ENCODE measurements around the gene AK4. TPM values are rescaled to one million over a fixed set of nuclear protein-coding genes. Genes with fewer than 3 reads are reported as not detected.
A peak's percentile ranks its signal among the peaks of the same experiment; 100 is the strongest.
"Not testable (repeated sequence)": the region's sequence is repeated elsewhere in the genome, so short reads cannot be mapped to it uniquely, and the experiment has no call there.

AK4 gene
- total RNA-seq (under 1 TPM; 0.19 to 0.91 TPM), polyA plus RNA-seq (not detected), total RNA-seq (0 to 7.5 (median 0.37) reads per million in 6 experiments)

GRCh38 chr1:65148178-65148547 lies at the start of gene AK4:
Gene AK4, plus strand, starts transcription at chr1:65148203. Its CDS starts 205 bp downstream, at chr1:65148408.
- H3K9me3 Mint-ChIP-seq, DNase-seq, POLR2A ChIA-PET, H3K36me3 Mint-ChIP-seq: not testable (repeated sequence)
- ATAC-seq = peak; percentile 50 to 61
- H3K27me3 Mint-ChIP-seq = peaks cover 20 to 48% (median 36%) of the 10 kb centered on the region in 5 donors
- H3K4me3 Mint-ChIP-seq = peak within 1 kb of the TSS; percentile 79 to 90 (median 86)
- peaks cover 6 to 19% (median 12%) of the 10 kb centered on the region in 4 donors for H3K4me1 Mint-ChIP-seq
- H3K27ac Mint-ChIP-seq = peak within 1 kb of the TSS in 1 of 10 donors; percentile 38

DNA sequence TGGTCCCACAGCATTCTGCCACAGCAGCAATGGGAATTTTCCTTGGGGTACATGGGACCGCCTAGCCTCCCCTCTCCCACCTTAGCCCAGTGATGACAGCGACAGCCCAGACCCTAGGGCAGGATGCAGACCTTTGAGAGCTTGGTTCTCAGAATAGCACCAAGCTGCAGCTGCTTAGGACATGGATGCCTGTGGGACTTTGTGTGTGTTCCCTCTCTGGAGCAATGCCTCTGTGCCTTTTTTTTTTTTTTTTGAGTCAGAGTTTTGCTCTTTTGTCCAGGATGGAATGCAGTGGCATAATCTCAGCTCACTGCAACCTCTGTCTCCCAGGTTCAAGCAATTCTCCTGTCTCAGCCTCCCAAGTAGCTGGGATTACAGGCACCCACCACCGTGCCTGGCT lies 44.2 kb upstream of the AK4 start:
- POLR2A ChIA-PET = interaction anchor here (0.7 kb wide), 1 partner anchor 720 kb away, joined by 3 read pairs; no protein-coding TSS in a partner anchor
- no peak overlapping the region for H3K4me3 Mint-ChIP-seq
- ATAC-seq = no peak

DNA sequence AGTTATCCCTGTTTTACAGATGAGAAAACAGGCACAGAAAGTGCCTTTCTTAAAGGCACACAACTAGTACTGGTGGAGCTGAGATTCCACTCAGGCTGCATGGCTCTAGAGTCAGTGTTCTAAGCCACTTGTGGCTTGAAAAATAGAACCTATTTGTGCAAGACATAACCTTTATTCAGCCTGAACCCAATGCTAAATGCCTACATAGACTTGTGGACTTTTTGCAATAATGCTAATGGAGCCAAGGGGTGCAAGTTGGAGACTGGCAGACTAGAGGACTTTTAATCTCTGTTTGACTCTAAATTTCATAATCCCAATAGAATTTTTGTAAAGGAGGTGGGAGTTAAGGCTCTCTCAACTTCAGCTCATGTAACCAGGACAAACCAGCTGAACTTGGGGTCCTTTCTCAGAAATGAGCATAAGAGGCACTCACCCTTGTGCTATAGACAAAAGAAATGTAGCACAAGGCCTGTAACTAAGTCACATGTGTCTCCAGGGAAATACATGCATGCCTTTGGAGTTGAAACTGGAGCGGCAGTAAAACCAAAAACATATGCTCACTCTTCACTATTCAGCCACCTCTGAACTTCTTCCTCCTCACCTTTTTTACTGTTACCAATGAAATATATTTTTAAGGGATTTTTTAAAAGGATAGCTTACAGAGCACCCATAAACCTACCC lies 43.0 kb upstream of the AK4 start:
- no peak for DNase-seq
- peaks cover 0 to 26% (median 6%) of the 10 kb centered on the region in 9 donors for H3K9me3 Mint-ChIP-seq
- H3K27me3 Mint-ChIP-seq = peaks cover 4 to 17% (median 13%) of the 10 kb centered on the region in 5 donors
- H3K27ac Mint-ChIP-seq = no peak overlapping the region
- H3K4me3 Mint-ChIP-seq = no peak overlapping the region
- POLR2A ChIA-PET = interaction anchor here (0.5 kb wide), 1 partner anchor 1809 kb away, joined by 3 read pairs; no protein-coding TSS in a partner anchor
- no peaks in the 10 kb centered on the region for H3K4me1 Mint-ChIP-seq
- ATAC-seq = no peak
- H3K36me3 Mint-ChIP-seq = peaks cover 0 to 9% (median 2%) of the 10 kb centered on the region in 3 donors

More for the DNA sequence above, 44.2 kb upstream of the AK4 start:
- no peak for DNase-seq
- Mint-ChIP-seq H3K9me3 (peaks cover 0 to 37% (median 9%) of the 10 kb centered on the region in 9 donors), H3K4me1 (no peaks in the 10 kb centered on the region), H3K27ac (no peak overlapping the region), H3K27me3 (peaks cover 5 to 15% (median 10%) of the 10 kb centered on the region in 5 donors), H3K36me3 (peaks cover 0 to 16% (median 6%) of the 10 kb centered on the region in 3 donors)

DNA sequence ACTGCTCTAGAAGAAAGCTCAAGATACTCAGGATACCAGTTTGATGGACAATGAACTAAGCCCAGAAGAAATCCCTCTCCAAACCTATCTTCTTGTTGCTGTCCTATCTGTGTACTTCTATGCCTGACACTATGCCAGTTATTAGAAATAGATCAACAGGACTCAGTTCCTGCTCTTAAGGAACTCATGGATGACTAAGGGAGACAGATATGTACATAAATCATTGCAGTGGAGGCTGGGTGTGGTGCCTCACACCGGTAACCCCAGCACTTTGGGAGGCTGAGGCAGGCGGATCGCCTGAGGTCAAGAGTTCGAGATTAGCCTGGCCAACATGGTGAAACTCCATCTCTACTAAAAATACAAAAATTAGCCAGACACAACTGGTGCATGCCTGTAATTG lies 42.4 kb upstream of the AK4 start:
- H3K9me3 Mint-ChIP-seq = peaks cover 0 to 22% (median 3%) of the 10 kb centered on the region in 9 donors

GRCh38 chr1:65108025-65108642 lies 39.9 kb upstream of the AK4 start:
- Mint-ChIP-seq H3K9me3 (peaks cover 0 to 10% (median 8%) of the 10 kb centered on the region in 9 donors), H3K27me3 (peaks cover 8 to 17% (median 14%) of the 10 kb centered on the region in 5 donors), H3K4me1 (no peaks in the 10 kb centered on the region), H3K4me3 (no peak overlapping the region), H3K27ac (no peak overlapping the region), H3K36me3 (peaks cover 2 to 4% (median 3%) of the 10 kb centered on the region in 3 donors)
- no peak for DNase-seq
- ATAC-seq = no peak
- POLR2A ChIA-PET = no interaction called here

More for the DNA sequence above, 42.4 kb upstream of the AK4 start:
- H3K27ac Mint-ChIP-seq = no peak overlapping the region
- H3K36me3 Mint-ChIP-seq = peaks cover 0 to 5% (median 0%) of the 10 kb centered on the region in 3 donors
- POLR2A ChIA-PET = interaction anchor here (0.5 kb wide), 1 partner anchor 1808 kb away, joined by 3 read pairs; no protein-coding TSS in a partner anchor
- no peak overlapping the region for H3K4me3 Mint-ChIP-seq
- no peaks in the 10 kb centered on the region for H3K4me1 Mint-ChIP-seq
- no peak for ATAC-seq
- no peak for DNase-seq
- peaks cover 4 to 17% (median 14%) of the 10 kb centered on the region in 5 donors for H3K27me3 Mint-ChIP-seq

DNA sequence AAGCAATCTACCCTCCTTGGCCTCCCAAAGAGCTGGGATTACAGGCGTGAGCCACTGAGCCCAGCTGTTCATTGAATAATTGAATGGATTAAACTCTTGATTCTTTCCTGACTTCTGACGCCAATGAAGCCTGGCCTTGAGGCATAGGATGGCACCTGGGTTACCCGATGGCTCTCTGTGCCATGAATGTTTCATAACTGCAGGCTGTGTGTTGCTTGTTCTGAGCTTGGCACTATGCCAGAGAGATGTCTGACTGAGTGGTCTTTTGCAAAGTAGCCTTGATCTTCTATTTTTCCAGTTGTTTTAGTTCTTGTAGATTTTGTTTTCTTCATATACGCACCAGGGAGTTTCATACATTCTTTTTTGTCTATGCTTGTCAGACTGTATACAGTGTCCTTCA lies 38.5 kb upstream of the AK4 start:
- Mint-ChIP-seq H3K27ac (no peak overlapping the region), H3K36me3 (peaks cover 2 to 4% (median 3%) of the 10 kb centered on the region in 3 donors), H3K4me3 (no peak overlapping the region), H3K4me1 (no peaks in the 10 kb centered on the region), H3K9me3 (peaks cover 0 to 9% (median 6%) of the 10 kb centered on the region in 9 donors), H3K27me3 (peaks cover 8 to 17% (median 14%) of the 10 kb centered on the region in 5 donors)
- DNase-seq (no peak), ATAC-seq (no peak)
- POLR2A ChIA-PET = no interaction called here

DNA sequence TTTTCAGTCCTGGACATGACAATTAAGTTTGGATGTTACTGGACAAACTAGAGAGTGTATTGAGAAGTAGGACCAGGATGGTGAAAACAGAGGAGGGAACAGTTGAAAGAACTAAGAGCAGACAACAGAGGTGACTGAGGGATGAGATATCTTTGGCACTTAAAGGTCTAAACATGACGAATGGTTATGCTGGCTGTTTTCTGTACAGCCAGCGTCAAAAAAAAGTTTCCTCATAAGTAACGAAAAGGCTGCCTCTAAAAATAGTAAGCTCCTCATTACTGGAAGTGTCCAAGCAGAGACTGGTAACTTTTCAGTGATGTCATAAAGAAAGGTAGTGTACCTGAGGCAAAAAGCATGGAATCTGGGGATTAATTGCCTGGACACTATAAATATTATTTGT lies 35.2 kb upstream of the AK4 start:
- Mint-ChIP-seq H3K9me3 (peaks cover 0 to 9% (median 5%) of the 10 kb centered on the region in 9 donors), H3K4me3 (no peak overlapping the region), H3K27ac (no peak overlapping the region), H3K36me3 (peaks cover 2 to 4% (median 3%) of the 10 kb centered on the region in 3 donors), H3K4me1 (no peaks in the 10 kb centered on the region), H3K27me3 (peaks cover 5 to 9% (median 6%) of the 10 kb centered on the region in 5 donors)
- POLR2A ChIA-PET = no interaction called here
- no peak for ATAC-seq
- no peak for DNase-seq

GRCh38 chr1:65113298-65113697 lies 34.7 kb upstream of the AK4 start:
- DNase-seq (no peak), ATAC-seq (no peak)
- H3K36me3 Mint-ChIP-seq = peaks cover 2 to 4% (median 3%) of the 10 kb centered on the region in 3 donors
- H3K9me3 Mint-ChIP-seq = peaks cover 0 to 9% (median 5%) of the 10 kb centered on the region in 9 donors
- H3K27me3 Mint-ChIP-seq = peaks cover 5 to 10% (median 8%) of the 10 kb centered on the region in 5 donors
- H3K27ac Mint-ChIP-seq = no peak overlapping the region
- POLR2A ChIA-PET = no interaction called here
- H3K4me3 Mint-ChIP-seq = no peak overlapping the region
- no peaks in the 10 kb centered on the region for H3K4me1 Mint-ChIP-seq

DNA sequence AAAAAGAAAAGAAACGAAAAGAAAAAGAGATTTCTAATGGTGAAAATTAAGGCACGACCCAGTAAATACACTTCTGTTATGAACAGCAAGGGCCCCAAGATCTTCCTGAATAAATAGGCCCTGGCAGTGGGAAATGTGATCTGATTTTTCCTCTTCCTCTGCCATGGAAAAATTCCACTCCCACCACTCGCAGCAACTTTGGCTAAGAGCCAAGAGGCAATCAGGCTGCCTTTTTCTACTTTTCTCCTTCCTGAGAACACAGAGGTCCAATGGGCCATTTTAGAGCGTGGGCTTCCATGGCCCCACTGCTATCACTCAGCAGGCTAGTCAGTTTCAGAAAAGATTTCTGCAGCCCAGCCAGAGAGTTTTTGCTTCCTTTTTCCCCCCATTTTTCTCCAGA lies 33.7 kb upstream of the AK4 start:
- POLR2A ChIA-PET = no interaction called here
- peaks cover 2 to 4% (median 3%) of the 10 kb centered on the region in 3 donors for H3K36me3 Mint-ChIP-seq
- peaks cover 5 to 10% (median 9%) of the 10 kb centered on the region in 5 donors for H3K27me3 Mint-ChIP-seq
- no peak for DNase-seq
- H3K4me1 Mint-ChIP-seq = no peaks in the 10 kb centered on the region
- H3K9me3 Mint-ChIP-seq = peaks cover 0 to 9% (median 5%) of the 10 kb centered on the region in 9 donors
- ATAC-seq = no peak
- no peak overlapping the region for H3K4me3 Mint-ChIP-seq
- H3K27ac Mint-ChIP-seq = no peak overlapping the region

DNA sequence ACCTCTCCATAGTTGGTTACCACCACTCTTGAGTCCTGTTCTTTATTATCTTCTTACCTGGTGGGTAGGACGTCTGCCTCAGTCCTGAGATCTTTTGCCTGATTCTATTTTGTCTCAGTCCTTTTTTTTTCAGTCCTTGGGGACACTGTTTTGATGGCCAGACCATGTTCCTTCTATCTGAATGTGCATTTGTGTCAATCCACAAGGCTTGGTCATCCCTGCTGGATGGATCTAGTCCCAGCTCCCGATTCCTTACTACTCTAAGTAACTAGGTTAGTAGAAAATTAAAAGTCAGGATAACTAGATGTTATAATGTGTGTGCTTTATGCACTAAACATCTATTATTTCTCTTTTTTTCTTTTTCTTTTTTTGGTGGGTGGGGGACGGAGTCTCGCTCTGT lies 28.1 kb upstream of the AK4 start:
- POLR2A ChIA-PET = no interaction called here
- H3K4me3 Mint-ChIP-seq = no peak overlapping the region
- H3K9me3 Mint-ChIP-seq = peaks cover 0 to 8% (median 0%) of the 10 kb centered on the region in 9 donors
- no peak overlapping the region for H3K27ac Mint-ChIP-seq
- ATAC-seq (no peak), DNase-seq (no peak)
- H3K36me3 Mint-ChIP-seq = no peaks in the 10 kb centered on the region
- H3K27me3 Mint-ChIP-seq = peaks cover 4 to 13% (median 10%) of the 10 kb centered on the region in 5 donors
- H3K4me1 Mint-ChIP-seq = no peaks in the 10 kb centered on the region

DNA sequence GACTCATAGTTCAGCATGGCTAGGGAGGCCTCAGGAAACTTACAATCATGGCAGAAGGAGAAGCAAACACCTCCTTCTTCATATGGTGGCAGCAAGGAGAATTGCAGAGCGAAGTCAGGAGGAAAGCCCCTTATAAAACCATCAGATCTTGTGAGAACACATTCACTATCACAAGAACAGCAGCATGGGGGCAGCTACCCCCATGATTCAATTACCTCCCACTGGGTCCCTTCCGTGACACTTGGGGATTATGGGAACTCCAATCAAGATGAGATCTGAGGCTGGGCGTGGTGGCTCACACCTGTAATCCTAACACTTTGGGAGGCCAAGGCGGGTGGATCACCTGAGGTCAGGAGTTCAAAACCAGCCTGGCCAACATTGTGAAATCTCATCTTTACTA lies 18.9 kb upstream of the AK4 start:
- H3K27me3 Mint-ChIP-seq = peaks cover 7 to 25% (median 12%) of the 10 kb centered on the region in 5 donors
- H3K27ac Mint-ChIP-seq, H3K4me3 Mint-ChIP-seq, H3K36me3 Mint-ChIP-seq, ATAC-seq, H3K4me1 Mint-ChIP-seq, POLR2A ChIA-PET, DNase-seq, H3K9me3 Mint-ChIP-seq: not testable (repeated sequence)

GRCh38 chr1:65138524-65138923 lies 9.5 kb upstream of the AK4 start:
- H3K9me3 Mint-ChIP-seq = no peaks in the 10 kb centered on the region
- H3K27ac Mint-ChIP-seq = no peak overlapping the region
- H3K27me3 Mint-ChIP-seq = peaks cover 5 to 14% (median 10%) of the 10 kb centered on the region in 5 donors
- DNase-seq (no peak), ATAC-seq (no peak)
- no peaks in the 10 kb centered on the region for H3K36me3 Mint-ChIP-seq
- no peak overlapping the region for H3K4me3 Mint-ChIP-seq
- H3K4me1 Mint-ChIP-seq = no peaks in the 10 kb centered on the region
- POLR2A ChIA-PET = no interaction called here

GRCh38 chr1:65139793-65140192 lies 8.2 kb upstream of the AK4 start:
- H3K4me1 Mint-ChIP-seq, H3K9me3 Mint-ChIP-seq, H3K27ac Mint-ChIP-seq, H3K4me3 Mint-ChIP-seq, DNase-seq, H3K36me3 Mint-ChIP-seq, POLR2A ChIA-PET, ATAC-seq: not testable (repeated sequence)
- H3K27me3 Mint-ChIP-seq = peaks cover 10 to 22% (median 15%) of the 10 kb centered on the region in 5 donors
